Globus pallidus (tissue), 1 donor: Measurements from ENCODE around the gene RASGRP1.
A peak's percentile ranks its signal among the peaks of the same experiment; 100 is the strongest.

Experiments
- DNase-seq: peaks from one replicate; pipeline ENCODE4 v3.0.0-alpha.2; 2015; ENCODE audit warnings: low spot score

Gene RASGRP1

GRCh38 chr15:38565287-38565670 is 665 bp upstream of the RASGRP1 start:
- DNase-seq: no peak

DNA sequence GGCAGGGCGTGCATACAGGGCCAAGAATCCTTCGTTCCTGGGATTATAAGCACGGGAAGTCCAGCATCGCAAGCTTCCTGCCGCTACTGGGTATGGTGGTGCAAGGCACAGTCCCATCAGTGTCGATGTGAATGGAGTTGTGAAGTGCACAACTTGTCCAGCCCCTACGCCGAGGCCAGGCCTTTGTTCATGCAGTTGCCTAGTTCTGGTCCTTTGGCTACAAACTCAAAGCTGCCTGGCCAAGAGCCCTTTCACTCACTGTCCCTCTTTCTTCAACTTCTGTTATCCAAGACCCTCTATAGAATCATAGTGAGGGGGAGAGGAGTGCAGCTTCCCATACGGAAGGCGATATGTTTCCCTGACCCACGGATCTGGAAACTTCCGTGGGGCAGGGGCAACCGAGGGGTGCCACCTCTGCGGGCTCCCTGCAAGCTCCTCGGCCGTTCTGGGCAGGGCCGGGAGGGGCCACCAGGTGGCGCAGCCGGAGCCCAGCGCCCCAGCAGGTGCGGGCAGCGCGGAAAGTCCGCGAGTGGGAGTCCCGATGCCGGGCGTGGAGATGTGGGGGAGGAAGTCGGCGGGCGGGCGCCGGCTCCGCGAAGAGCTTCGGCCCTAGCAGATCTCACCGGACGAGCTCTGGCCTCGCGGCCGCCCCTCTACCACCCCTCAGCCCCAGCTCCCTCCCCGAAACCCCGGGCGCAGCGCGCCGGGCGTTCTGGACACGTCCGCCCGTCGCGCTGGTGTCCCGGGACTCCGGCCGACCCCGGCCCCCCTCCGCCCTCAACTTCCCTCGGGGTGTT is 693 bp downstream of the RASGRP1 start:
- peak; percentile 53 for DNase-seq

DNA sequence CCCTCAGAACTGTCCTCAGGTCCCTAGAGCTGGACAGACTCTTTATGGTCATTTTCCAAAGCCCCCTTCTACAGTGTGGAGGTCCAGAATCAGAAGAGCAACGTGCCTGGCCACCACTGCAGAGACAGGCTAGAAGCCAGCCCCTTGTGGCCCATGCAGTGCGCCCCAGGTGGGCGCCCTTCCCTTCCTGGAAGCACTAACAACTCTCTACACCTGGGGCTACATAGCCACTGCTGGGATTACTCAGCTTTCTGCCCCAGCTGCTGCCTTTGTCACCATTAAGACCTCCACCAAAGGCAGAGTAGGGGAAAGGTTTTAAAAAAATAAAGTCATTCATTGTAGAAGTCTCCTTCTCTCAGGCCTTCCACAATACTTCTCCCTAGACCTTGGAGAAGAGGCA is 2.3 kb downstream of the RASGRP1 start:
- no peak for DNase-seq

DNA sequence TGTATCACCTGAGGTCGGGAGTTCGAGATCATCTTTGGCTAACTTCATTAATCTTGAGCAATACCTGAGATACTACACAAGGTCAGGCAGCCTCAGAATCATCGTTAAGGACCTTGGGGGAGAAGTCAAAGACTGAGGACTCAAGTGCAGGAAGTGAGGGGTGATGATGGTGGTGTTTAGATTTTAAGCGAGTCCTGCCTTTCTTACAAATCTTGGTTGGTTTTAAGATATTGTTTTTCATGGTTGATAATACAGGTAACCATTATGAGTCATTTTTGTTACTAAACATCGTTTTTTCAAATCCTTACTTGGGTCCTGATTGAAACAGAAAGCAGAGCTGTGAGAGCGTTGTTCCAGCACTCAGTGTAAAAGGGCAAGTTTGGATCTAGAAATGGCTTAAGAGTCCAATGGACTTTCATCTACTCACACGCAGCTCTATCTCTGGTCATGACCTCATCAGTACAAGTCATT is 4.1 kb downstream of the RASGRP1 start:
- DNase-seq: no peak

- no peak for DNase-seq
Observed at GRCh38 chr15:38559636-38560307, 4.8 kb downstream of the RASGRP1 start.

DNA sequence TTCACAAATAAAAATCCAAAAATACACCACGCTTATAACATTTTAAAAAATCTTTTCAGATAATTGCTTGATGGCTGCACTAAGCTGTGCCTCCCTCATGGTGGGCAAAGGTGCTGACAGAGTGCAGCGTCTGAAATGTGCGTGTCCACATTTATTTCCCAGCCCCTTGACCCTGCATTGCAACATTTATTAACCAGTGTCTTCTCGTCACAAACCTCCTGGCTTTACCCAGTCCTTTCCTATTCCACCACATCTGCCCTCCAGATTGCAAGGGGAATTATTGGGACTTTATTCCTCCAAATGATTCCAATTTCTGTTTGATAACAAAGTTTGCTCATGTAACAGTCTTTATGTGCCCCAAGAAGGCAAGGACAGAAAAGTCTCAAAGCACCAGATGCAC is 5.5 kb downstream of the RASGRP1 start:
- DNase-seq: no peak

DNA sequence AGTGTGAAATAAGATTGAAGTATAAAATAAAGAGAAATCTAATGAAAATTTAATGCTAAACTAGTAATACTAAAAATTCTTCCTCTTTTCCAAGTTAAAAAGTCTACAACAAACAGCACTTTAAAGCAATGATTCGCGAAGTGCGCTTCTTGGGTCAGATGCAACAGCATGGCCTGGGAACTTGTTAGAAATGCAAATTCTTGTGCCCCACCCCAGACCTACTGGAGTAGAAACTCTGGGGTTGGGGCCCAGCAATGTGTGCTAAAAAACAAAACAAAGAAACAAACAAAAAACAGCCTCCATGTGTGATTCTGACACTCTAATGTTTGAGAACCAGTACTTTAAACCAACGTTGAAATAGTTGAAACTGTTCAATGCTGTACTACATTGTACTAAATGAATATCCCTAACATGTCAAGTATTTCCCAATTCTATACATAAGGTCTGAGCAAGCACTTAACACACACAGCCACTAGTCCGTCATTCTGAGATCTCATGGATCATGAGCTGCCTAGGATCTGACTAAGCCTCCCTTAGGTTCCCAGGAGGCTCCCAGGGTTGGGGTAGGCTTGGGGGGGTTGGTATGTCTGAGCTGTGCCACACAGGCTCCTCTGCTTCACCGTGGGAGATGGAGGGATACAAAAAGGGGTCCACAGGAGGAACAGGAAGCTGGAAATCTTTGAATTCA is 6.1 kb downstream of the RASGRP1 start:
- DNase-seq: no peak

GRCh38 chr15:38557921-38558320 is 6.7 kb downstream of the RASGRP1 start:
- DNase-seq: no peak

- no peak for DNase-seq
Observed at GRCh38 chr15:38555686-38556334, 8.8 kb downstream of the RASGRP1 start.

- DNase-seq: no peak
Observed at GRCh38 chr15:38554354-38554753, 10.3 kb downstream of the RASGRP1 start.

DNA sequence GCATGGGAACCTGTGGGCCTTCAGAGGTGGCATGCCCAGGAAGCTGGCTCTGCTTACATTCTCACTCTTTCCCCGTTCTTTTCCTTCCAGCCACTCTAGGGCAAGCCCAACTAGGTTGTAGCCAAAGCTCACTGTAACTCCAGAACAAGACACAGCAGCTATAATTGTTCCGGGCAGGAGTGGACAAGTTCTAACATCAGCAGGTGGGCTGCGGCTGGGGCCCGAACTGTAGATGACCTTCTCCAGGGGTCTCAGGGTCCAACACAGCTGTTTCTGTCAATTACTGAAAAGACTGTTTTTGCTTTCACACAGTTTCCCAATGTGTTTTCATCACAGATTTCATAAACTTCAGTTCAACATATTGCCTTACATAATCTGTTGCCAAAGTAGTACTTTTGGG is 11.5 kb downstream of the RASGRP1 start:
- no peak for DNase-seq

- no peak for DNase-seq
Observed at GRCh38 chr15:38551720-38552648, 12.6 kb downstream of the RASGRP1 start.

DNA sequence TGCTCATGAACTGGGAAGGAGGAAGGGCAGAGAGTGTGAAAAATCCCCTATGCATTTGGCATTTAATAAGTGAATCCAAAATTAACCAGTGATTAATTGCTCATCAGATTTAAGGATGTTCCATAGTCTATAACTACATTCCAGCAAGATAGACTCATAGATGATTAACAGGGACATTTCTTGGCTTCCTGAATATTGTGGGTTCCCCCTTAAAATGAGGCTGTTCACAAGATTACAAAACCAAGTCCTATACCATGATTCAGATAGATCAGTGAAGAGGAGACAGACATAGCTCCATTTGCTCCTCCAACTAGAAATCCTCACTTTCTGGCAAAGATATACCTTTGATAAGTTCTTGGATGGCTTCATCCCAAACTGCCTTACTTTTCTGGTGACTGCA is 15.4 kb downstream of the RASGRP1 start:
- DNase-seq: no peak

- no peak for DNase-seq
Observed at GRCh38 chr15:38547255-38547997, 17.2 kb downstream of the RASGRP1 start.

DNA sequence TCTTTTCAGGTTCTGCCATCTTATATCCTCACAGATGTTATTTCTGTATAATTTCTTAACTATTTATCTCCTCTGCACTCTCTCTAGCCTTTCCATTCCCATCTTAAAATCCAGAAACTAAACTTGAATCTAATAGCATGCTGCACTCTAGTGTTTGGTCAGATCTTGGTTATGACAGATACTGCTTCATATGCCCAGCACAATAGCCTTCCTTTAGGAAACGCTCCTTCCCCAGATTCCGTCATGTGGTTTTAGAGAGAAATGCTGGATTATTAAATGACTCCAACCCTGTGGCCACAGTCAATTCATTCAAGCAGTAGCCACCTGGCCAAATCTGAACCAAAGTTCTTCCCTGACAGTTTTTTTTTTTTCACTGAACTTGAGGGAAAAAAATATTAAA is 19.4 kb downstream of the RASGRP1 start:
- DNase-seq: no peak

- DNase-seq: no peak
Observed at GRCh38 chr15:38541026-38541425, 23.6 kb downstream of the RASGRP1 start.

DNA sequence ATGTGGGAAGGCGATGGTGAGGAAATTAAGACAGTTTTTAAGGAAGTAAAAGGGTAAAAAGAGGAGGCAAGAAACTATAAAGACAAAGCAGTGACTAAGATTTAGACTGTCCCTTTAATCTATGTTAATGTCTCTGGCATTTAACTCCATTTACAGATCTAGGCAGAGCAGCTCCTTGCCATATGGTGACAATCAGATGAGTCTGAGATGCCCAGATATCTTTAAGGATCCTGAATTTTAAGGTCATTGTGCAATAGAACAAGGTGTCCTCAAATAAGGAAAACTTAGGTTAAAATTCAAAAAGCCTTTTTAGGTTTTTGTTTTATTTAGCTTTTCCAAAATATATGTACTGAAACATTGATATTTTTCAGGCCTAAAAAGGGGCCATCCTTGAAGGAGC is 24.1 kb downstream of the RASGRP1 start:
- no peak for DNase-seq

DNA sequence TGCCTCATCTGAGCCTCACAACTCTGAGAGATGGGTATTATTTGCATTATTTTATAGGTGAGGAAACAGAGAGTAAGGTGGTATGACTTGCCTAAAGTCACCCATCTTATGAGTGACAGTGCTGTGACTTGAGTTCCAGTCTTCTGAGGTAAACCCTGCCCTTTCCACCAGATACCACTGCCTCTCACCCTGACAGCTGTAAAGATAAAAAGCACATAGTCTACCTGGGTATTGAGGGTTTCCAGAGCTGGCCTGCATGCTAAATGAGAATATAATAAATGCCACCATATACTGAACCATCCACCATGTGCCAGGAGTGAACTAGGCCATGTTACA is 25.6 kb downstream of the RASGRP1 start:
- no peak for DNase-seq

GRCh38 chr15:38538328-38539007 is 26.1 kb downstream of the RASGRP1 start:
- DNase-seq: no peak

DNA sequence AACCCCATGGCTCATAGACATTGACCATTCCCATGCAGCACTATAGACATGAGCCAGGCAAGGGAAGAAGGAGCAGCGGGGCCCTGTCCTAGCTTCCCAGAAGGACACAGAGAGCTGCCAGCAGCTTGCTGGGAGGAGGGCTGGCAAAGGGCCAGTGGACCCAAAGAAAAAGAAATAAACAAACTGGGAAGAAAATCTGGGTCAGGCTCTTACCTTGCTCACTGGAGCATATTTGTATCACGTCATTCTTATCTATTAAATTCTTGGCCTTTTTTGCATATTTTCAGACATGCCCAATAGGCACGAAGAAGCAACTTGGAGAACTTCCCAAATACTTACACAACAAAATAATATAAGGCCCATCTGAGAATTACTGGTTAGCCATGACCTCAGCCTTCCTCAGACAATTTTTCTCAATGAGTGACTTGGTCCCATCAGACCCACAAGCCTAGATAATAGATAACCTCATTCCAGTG is 28.4 kb downstream of the RASGRP1 start:
- DNase-seq: peak; percentile 21
